ENCODE data around the gene ASCL2.

The ASCL2 gene

DNA sequence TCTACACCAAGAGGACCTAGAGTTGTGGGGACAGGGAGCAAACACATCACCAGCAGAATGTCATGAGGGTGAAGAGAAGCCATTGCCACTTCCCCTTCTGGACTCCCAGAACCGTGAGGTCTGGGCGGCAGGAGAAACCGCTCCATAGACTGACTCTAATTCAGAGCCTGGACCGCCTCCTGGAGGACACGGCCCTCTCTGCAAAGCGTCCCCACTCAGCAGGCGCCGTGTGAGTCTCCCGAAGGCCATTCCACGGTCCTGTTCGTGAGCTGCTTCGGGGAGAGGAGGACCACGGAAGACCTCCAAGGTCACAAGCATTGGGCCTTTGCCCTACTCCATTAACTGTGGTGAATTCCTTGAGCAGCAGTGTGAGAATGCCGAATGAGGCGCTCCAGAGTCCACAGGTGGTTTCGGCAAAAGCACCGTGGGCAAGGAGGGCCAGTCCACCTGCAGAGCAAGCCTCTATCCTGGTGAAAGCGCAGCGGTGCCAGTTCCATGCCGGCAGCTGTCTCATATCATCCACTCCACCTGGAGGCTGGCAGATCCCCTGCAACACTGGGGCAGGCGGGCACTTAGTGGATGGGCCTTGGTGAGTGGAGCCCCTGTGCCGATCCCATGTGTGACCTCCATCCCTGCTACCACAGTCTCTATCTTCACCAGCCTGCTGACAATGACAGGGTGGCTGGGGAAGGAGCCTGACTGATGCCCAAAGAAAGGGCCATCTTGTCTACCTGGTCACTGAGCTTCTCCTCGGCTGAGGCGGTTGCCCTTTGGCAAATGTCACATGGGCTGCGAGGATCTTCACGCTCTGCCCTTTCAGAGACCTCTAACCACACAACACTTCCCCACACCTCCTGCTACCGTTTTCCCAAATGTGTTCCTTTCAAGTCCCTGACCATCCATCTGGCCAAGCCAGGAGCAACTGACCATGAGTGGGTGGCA, 23.9 kb upstream of the ASCL2 start:
- Histone ChIP-seq H2AFZ (ENCODE audit: insufficient read depth, low read length, poor library complexity) (no peak overlapping the region), H3K79me1 (ENCODE audit: low read length) (no peaks in the 10 kb centered on the region), H3K18ac (ENCODE audit: low read length) (no peak overlapping the region), H2BK12ac (ENCODE audit: low read length) (no peak overlapping the region), H2BK120ac (ENCODE audit: insufficient read depth, low read length, poor library complexity) (no peak overlapping the region), H2AK5ac (ENCODE audit: low read length) (no peak overlapping the region), H4K8ac (ENCODE audit: low read depth, low read length) (no peak overlapping the region), H4K91ac (ENCODE audit: low read depth, low read length) (no peak overlapping the region), H3K27ac (ENCODE audit: low read depth, low read length) (no peak overlapping the region), H3K4me3 (ENCODE audit: low read depth, low read length) (no peak overlapping the region), H3K79me2 (ENCODE audit: control insufficient read depth, insufficient read depth, low read length, poor library complexity) (no peaks in the 10 kb centered on the region), H3K23ac (ENCODE audit: low read length) (no peak overlapping the region), H2BK5ac (ENCODE audit: low read depth, low read length, poor library complexity) (no peak overlapping the region), H3K4me1 (ENCODE audit: control insufficient read depth in 1 of 2, insufficient read depth in 2 of 2, low read length in 2 of 2) (no peaks in the 10 kb centered on the region), H3K14ac (ENCODE audit: low read length) (no peak overlapping the region), H4K12ac (ENCODE audit: low read depth, low read length) (no peak overlapping the region), H3K9ac (ENCODE audit: low read length) (no peak overlapping the region), H3K4ac (ENCODE audit: low read depth, low read length) (no peak overlapping the region), H3K9me3 (ENCODE audit: insufficient read depth, low read depth, low read length) (no peaks in the 10 kb centered on the region), H3K27me3 (ENCODE audit: insufficient read depth, low read length) (no peaks in the 10 kb centered on the region), H3K4me2 (ENCODE audit: low read length) (no peak overlapping the region), H3K36me3 (ENCODE audit: control insufficient read depth in 1 of 2, insufficient read depth in 2 of 2, low read length in 2 of 2) (no peaks in the 10 kb centered on the region)
- WGBS (ENCODE audit: extremely low coverage, insufficient coverage, insufficient read length), result no CpG with 5 or more reads among the region's 27 CpGs
- DNase-seq, result peak; percentile 62 to 83

DNA sequence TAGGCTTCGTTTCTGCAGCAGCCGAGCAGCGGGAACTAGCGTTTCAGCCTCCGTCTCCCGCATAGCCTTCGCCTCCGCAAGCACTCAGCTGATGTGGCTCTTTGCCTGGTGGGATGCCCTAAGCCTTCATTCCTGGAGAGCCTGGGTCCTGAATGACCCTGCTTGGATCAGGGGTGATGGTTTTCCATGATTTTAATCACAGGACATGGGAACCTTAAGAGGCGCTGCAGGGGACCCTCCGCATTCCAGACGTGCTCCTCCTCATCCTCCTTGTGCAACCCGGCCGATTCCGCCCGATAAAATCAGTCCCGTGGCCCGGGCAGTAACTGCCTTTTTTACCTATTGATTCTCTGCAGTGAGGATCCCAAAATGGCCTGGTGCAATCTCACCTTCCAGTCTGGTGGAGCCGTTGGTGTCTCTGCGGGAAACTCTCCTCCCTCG, 23.2 kb upstream of the ASCL2 start:
- WGBS (ENCODE audit: extremely low coverage, insufficient coverage, insufficient read length), result no CpG with 5 or more reads among the region's 20 CpGs
- H3K9ac ChIP-seq (ENCODE audit: low read length), result no peak overlapping the region
- H2BK12ac ChIP-seq (ENCODE audit: low read length), result no peak overlapping the region
- H3K36me3 ChIP-seq (ENCODE audit: control insufficient read depth in 1 of 2, insufficient read depth in 2 of 2, low read length in 2 of 2), result no peaks in the 10 kb centered on the region
- no peak overlapping the region for H3K14ac ChIP-seq (ENCODE audit: low read length)
- H3K4me2 ChIP-seq (ENCODE audit: low read length), result no peak overlapping the region
- DNase-seq, result peak; percentile 37 to 68
- H3K4ac ChIP-seq (ENCODE audit: low read depth, low read length), result no peak overlapping the region
- H3K4me3 ChIP-seq (ENCODE audit: low read depth, low read length), result no peak overlapping the region
- no peak overlapping the region for H2BK5ac ChIP-seq (ENCODE audit: low read depth, low read length, poor library complexity)
- no peak overlapping the region for H4K12ac ChIP-seq (ENCODE audit: low read depth, low read length)
- no peaks in the 10 kb centered on the region for H3K79me1 ChIP-seq (ENCODE audit: low read length)
- no peak overlapping the region for H2AK5ac ChIP-seq (ENCODE audit: low read length)
- H4K8ac ChIP-seq (ENCODE audit: low read depth, low read length), result no peak overlapping the region
- H3K18ac ChIP-seq (ENCODE audit: low read length), result no peak overlapping the region
- H3K4me1 ChIP-seq (ENCODE audit: control insufficient read depth in 1 of 2, insufficient read depth in 2 of 2, low read length in 2 of 2), result no peaks in the 10 kb centered on the region
- no peak overlapping the region for H4K91ac ChIP-seq (ENCODE audit: low read depth, low read length)
- H2AFZ ChIP-seq (ENCODE audit: insufficient read depth, low read length, poor library complexity), result no peak overlapping the region
- H3K79me2 ChIP-seq (ENCODE audit: control insufficient read depth, insufficient read depth, low read length, poor library complexity), result no peaks in the 10 kb centered on the region
- H3K27me3 ChIP-seq (ENCODE audit: insufficient read depth, low read length), result no peaks in the 10 kb centered on the region
- H2BK120ac ChIP-seq (ENCODE audit: insufficient read depth, low read length, poor library complexity), result no peak overlapping the region
- no peak overlapping the region for H3K27ac ChIP-seq (ENCODE audit: low read depth, low read length)
- H3K9me3 ChIP-seq (ENCODE audit: insufficient read depth, low read depth, low read length), result no peaks in the 10 kb centered on the region
- no peak overlapping the region for H3K23ac ChIP-seq (ENCODE audit: low read length)

DNA sequence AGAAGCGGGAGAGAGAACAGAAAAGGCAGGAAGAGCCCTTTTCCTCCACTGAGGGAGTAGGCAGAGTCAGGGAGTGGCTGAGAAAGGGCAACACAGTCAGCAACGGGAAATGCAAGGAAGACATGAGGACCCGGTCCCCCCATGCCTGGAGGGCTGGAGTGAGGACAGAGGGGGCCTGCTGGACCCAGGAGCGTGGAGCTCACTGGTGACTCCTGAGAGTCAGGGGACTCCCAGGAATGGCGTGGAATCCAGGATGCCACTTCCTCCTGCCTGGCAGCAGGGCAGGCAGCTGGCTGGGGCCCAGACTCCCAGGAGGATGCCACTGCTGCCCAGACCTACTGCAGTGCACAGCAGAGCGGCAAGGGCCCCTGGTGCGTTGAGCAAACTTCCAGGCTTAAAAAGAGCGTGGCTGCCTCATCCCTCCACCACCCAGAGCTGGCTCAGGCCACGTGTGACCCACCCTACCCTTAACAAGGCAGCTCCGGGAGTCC, 20.0 kb upstream of the ASCL2 start:
- Histone ChIP-seq H3K4me1 (ENCODE audit: control insufficient read depth in 1 of 2, insufficient read depth in 2 of 2, low read length in 2 of 2) (no peaks in the 10 kb centered on the region), H3K9ac (ENCODE audit: low read length) (no peak overlapping the region), H4K91ac (ENCODE audit: low read depth, low read length) (no peak overlapping the region), H3K9me3 (ENCODE audit: insufficient read depth, low read depth, low read length) (no peaks in the 10 kb centered on the region), H2AK5ac (ENCODE audit: low read length) (no peak overlapping the region), H3K79me1 (ENCODE audit: low read length) (no peaks in the 10 kb centered on the region), H3K27ac (ENCODE audit: low read depth, low read length) (no peak overlapping the region), H4K12ac (ENCODE audit: low read depth, low read length) (no peak overlapping the region), H4K8ac (ENCODE audit: low read depth, low read length) (no peak overlapping the region), H3K14ac (ENCODE audit: low read length) (no peak overlapping the region), H3K4me2 (ENCODE audit: low read length) (no peak overlapping the region), H3K18ac (ENCODE audit: low read length) (no peak overlapping the region), H3K23ac (ENCODE audit: low read length) (no peak overlapping the region), H2AFZ (ENCODE audit: insufficient read depth, low read length, poor library complexity) (no peak overlapping the region), H3K4ac (ENCODE audit: low read depth, low read length) (no peak overlapping the region), H2BK12ac (ENCODE audit: low read length) (no peak overlapping the region), H3K36me3 (ENCODE audit: control insufficient read depth in 1 of 2, insufficient read depth in 2 of 2, low read length in 2 of 2) (no peaks in the 10 kb centered on the region), H3K79me2 (ENCODE audit: control insufficient read depth, insufficient read depth, low read length, poor library complexity) (no peaks in the 10 kb centered on the region), H3K27me3 (ENCODE audit: insufficient read depth, low read length) (no peaks in the 10 kb centered on the region), H2BK5ac (ENCODE audit: low read depth, low read length, poor library complexity) (no peak overlapping the region), H3K4me3 (ENCODE audit: low read depth, low read length) (no peak overlapping the region), H2BK120ac (ENCODE audit: insufficient read depth, low read length, poor library complexity) (no peak overlapping the region)
- peak in 1 of 2 donors; percentile 34 for DNase-seq
- no CpG with 5 or more reads among the region's 10 CpGs for WGBS (ENCODE audit: extremely low coverage, insufficient coverage, insufficient read length)

DNA sequence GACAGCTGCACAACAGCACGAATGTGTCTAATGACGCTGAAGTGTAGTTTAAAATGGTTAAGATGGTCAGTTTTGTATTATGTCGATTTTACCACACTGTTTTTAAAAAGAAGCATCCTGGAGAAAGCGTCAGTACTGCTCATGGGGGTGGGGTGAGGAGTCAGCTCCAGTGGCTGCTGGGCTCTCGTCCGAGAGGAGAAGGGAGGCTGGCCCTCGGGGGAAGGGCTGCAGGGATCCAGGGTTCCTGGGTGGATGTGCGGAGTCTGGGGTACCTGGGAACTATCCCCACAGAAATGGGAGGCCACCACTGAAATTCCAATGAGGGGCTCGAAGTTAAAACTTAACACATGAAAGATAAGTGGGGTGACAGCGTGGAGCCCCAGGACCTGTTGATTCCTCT, 19.5 kb upstream of the ASCL2 start:
- H3K4ac ChIP-seq (ENCODE audit: low read depth, low read length), result no peak overlapping the region
- H2BK5ac ChIP-seq (ENCODE audit: low read depth, low read length, poor library complexity), result no peak overlapping the region
- no peak overlapping the region for H3K18ac ChIP-seq (ENCODE audit: low read length)
- no peak overlapping the region for H2BK120ac ChIP-seq (ENCODE audit: insufficient read depth, low read length, poor library complexity)
- H2AFZ ChIP-seq (ENCODE audit: insufficient read depth, low read length, poor library complexity), result no peak overlapping the region
- no peak overlapping the region for H3K14ac ChIP-seq (ENCODE audit: low read length)
- H3K9me3 ChIP-seq (ENCODE audit: insufficient read depth, low read depth, low read length), result no peaks in the 10 kb centered on the region
- no peak overlapping the region for H4K91ac ChIP-seq (ENCODE audit: low read depth, low read length)
- no peak for DNase-seq
- WGBS (ENCODE audit: extremely low coverage, insufficient coverage, insufficient read length), result no CpG with 5 or more reads among the region's 10 CpGs
- H3K4me1 ChIP-seq (ENCODE audit: control insufficient read depth in 1 of 2, insufficient read depth in 2 of 2, low read length in 2 of 2), result no peaks in the 10 kb centered on the region
- no peak overlapping the region for H3K9ac ChIP-seq (ENCODE audit: low read length)
- no peak overlapping the region for H2BK12ac ChIP-seq (ENCODE audit: low read length)
- no peak overlapping the region for H2AK5ac ChIP-seq (ENCODE audit: low read length)
- H3K79me1 ChIP-seq (ENCODE audit: low read length), result no peaks in the 10 kb centered on the region
- no peaks in the 10 kb centered on the region for H3K27me3 ChIP-seq (ENCODE audit: insufficient read depth, low read length)
- no peaks in the 10 kb centered on the region for H3K79me2 ChIP-seq (ENCODE audit: control insufficient read depth, insufficient read depth, low read length, poor library complexity)
- no peak overlapping the region for H3K4me2 ChIP-seq (ENCODE audit: low read length)
- no peak overlapping the region for H3K27ac ChIP-seq (ENCODE audit: low read depth, low read length)
- H3K36me3 ChIP-seq (ENCODE audit: control insufficient read depth in 1 of 2, insufficient read depth in 2 of 2, low read length in 2 of 2), result no peaks in the 10 kb centered on the region
- H4K12ac ChIP-seq (ENCODE audit: low read depth, low read length), result no peak overlapping the region
- no peak overlapping the region for H3K4me3 ChIP-seq (ENCODE audit: low read depth, low read length)
- no peak overlapping the region for H4K8ac ChIP-seq (ENCODE audit: low read depth, low read length)
- H3K23ac ChIP-seq (ENCODE audit: low read length), result no peak overlapping the region
